Fibroblast of lung (primary cell): Measurements from ENCODE around the gene KAT5.

ENCODE experiments used
- CTCF ChIP-seq, 2 donors: IDR thresholded peaks in 1 of 2; conservative IDR thresholded peaks in 1 of 2; 1 replicate in 1 of 2; 2 replicates in 1 of 2; pipeline ENCODE4 v1.5.1; 2011 to 2012; ENCODE audit warnings: low read length in 2 of 2, control low read depth in 1 of 2, inconsistent platforms in 1 of 2, low read depth in 1 of 2, mild to moderate bottlenecking in 1 of 2
- EZH2 ChIP-seq: IDR thresholded peaks from 2 replicates; pipeline ENCODE4 v1.5.1; 2012; ENCODE audit warnings: low read length, control low read depth, mild to moderate bottlenecking; ENCODE audit errors: missing control alignments

GRCh38 chr11:65767406-65767805, 55.4 kb downstream of the KAT5 start:
- TF ChIP-seq EZH2 (no peak), CTCF (conservative IDR thresholded peaks at IDR 0.05 in 1 of 2, IDR thresholded peaks at IDR 0.05 in 1 of 2; ENCODE audit: low read depth in 1 of 2, low read length in 2 of 2) (no peak)
